ENCODE data around the gene POC1A.
"Not testable (repeated sequence)": the region's sequence is repeated elsewhere in the genome, so short reads cannot be mapped to it uniquely, and the experiment has no call there.

The POC1A gene

DNA sequence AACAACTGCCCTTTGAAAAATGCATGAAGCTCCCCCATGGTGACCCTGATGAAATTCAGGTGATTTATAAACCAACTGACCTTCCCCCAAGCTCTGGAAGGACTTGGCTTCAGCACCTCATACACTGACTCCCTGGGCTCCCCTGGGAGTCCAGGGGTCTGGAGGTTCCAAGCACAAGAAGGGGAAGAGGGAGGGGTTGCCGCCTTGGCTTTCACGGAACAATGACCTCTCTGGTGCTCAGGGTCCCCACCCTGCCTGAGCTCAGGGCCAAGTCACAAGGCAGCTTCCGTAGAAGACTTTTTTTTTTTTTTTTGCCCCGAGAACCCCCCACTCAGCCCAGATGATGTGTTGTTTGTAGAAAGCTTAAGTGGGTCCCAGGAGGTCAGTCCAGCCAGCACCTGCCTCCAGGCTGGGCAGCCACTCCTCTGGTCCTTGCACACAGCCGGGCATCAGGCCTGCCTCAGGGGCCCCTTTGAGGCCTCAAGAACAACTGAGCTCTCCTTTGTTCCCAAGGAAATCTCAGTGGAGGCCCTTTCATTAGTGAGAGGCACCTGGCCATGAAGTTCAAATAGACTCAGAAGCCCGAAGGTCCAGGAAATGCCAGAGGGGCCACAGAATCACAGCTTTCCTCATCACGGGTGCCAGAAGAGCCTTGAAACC is 29.7 kb upstream of the POC1A start:
- no peak for DNase-seq (ENCODE audit: low spot score)

DNA sequence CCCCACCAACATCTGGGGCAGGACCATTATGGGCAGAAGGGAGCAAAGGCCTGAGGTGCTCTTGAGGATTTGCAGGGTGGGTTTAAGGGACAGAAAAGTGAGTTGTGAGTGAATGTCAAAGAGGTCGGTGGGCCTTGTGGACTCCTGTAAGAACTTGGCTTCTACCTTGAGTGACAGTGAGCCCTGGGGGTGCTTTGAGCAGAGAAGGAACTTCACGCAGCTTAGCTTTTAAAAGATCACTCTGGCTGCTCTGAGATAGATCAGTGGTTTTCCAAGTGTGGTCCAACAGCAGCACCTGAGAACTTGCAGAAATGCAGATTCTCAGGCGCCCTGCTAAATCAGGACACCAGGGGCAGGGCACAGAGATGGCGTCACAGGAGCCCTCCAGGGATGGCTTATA is 28.5 kb upstream of the POC1A start:
- DNase-seq (ENCODE audit: low spot score) = no peak

DNA sequence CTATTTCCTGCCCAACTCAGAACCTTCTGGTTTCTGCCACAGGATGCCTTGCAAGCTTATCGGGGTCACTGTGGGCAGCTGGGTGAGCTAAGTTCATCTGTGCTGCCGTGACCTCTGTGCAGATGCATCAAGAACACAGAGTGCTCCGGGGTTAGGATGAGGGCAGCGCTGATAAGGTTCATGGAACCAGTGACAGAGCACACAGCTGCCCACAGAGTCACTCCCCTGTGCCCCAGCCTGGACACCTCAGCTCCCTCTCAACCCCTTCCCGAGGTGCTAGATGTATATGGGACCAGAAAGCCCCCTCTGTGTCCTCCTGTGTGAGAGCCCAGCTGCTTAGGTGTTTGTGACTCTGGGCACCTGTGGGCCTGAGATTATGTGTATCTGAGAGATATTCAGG is 28.0 kb upstream of the POC1A start:
- DNase-seq (ENCODE audit: low spot score) = no peak

DNA sequence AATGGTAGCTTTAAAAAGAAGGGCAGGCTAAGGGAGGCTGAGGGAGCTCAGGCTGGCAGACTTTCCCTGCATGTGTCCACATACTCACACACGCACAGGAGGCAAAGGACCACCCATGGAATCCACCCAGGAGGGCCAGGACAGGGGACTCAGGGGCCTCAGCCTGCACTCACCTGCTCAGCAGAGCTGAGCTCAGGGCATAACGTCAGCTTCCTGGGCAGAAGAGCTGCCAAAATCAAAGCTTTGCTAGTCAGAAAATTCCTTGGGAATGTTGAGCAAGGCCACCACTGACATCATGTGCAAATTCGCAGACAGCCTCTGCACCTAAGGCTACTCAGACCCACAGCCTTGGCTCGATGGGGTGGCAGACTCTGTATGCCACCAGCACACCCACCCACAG is 27.3 kb upstream of the POC1A start:
- no peak for DNase-seq (ENCODE audit: low spot score)

DNA sequence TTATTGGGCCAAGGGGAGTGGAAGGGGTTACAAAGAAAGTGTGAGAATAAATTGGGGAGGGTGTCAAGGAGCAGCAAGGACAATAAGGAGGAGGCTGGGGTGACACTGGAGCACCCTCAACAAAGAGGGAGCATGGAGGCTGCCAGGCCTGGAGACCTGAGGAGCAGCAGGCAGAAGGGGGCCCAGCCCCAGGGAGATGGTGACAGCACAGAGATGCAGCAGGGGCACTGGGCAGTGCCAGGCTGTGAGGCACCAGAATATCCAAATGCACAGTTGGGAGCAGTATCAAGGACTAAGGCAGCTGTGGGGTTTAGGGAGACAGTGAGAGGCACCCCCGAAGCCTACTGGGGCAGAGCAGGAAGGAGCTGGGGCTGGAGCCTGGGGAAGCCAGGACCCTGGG is 24.3 kb upstream of the POC1A start:
- DNase-seq (ENCODE audit: low spot score) = no peak

DNA sequence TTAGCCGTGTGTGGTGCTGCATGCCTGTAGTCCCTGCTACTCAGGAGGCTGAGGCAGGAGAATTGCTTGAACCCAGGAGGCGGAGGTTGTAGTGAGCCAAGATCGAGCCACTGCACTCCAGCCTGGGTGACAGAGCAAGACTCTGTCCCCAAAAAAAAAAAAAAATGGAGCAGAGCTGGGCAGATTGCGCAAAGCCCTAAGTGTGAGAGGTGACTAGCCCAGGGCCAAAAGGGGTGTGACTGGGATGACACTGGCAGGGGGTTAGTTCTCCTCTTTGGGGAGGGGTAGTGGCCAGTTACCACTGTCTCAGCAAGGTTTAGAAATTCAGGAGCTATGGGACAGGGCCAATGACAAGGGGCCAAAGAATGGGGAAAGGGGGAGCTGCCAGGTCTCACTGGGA is 23.9 kb upstream of the POC1A start:
- not testable (repeated sequence) for DNase-seq (ENCODE audit: low spot score)

DNA sequence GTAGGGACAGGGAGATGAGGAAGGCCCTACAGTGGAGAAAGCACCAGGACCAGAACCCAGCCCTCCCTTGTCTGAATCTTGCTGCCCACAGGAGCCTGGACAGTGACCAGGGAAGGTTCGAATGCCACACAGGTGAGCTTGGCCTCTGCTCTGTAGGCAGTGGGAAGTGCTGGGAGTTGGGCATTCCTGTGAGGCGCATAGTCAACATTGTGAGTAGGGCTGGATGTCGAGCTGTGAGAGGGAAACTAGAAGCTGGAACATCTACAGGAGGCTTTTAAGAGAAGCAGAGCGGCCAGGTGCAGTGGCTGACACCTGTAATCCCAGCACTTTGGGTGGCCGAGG is 23.4 kb upstream of the POC1A start:
- no peak for DNase-seq (ENCODE audit: low spot score)

DNA sequence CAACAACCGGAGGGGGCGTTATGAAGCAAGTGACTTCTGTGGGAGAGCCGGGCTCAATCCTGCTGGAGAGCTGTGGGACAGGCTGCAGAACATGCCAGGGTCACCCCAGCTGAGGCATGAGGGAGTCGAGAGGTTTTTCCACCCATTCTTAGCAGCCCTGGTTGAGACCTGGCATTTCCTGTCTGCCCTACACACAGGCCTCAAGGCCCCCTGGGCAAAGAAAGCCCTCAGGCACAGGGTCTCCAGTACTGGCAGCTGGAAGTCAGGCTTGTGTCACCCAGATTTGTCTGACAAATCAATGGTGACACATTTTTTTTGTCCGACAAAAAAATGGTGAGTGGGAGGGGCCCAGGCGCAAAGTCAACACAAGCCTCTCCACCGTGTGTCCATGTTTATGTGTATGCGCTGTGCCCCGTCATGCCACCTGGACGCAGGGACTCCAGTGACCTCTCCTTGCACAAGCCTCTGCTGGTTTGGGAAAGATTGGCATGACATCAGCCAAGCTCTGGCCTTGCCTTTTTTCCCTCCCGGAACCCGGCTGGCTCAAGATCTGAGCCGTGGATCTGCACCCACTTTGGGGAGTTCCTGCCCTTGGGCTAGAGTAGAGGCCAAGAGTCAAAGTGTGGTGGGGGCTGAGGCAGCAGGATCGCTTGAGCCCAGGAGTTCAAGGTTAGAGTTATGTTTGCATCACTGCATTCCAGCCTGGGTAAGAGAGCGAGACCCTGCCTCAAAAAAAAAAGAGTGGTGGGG is 22.9 kb upstream of the POC1A start:
- no peak for DNase-seq (ENCODE audit: low spot score)

DNA sequence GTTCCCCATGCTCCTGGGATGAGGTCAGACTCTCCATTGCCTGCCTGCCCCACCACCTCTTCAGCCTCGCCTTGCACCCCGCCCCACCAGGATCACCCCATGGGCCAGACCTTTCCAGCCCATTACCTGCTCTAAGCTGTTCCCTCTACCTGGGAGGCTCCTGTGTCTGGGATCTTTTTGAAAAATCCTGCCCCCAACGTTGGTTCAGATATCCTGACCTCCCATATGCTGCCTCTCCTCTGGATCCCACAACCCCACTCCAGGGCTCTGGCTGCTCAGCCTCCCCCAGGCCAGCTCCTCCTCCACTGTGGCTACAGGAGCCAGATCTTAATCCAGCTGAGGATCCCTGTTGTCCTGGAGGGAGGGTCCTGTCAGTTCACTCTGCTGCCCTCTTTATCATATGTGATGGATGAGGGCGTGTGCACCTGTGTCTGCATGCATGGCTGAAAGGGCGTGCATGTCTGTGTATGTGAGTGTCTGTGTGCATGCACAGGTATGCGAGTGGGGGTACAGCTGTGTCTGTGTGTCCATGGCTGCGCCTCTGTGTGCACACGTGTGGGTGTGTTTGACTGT is 22.0 kb upstream of the POC1A start:
- no peak for DNase-seq (ENCODE audit: low spot score)

DNA sequence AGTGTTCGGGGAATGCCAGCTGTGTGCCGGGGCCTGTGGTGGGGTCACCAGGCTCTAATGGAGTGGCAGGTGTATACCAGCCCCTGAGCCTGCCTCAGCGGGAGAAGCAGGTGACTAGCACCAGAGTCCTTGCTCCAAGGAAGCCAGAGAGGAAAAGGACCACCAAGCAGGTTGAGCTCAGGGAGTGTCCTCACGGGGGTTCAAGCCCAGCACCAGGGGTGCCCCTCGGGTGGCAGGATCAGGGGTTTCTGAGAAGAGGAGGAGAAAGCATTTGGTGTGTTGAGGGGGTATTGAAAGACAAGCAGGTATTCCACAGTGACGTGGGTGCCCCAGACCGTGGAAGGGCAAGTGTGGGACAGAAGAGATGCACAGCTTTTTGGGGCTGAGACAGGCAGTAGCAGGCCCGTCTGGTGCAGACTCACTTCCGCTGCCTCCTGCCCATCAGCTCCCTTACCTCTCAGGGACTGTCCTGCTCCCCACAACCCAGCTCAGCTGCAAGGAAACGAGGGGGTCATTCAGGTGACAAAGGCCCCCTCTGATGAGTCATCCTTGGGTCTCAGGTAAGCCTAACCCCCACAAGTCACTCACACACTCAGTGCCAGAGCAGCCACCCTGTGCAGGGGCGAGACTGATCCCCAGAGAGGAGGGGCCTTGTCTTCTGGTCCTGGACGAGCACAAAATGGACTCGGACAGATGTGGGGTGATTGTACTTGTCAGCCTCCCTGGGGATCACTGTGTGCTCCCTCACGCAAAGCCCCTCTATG is 21.4 kb upstream of the POC1A start:
- no peak for DNase-seq (ENCODE audit: low spot score)

DNA sequence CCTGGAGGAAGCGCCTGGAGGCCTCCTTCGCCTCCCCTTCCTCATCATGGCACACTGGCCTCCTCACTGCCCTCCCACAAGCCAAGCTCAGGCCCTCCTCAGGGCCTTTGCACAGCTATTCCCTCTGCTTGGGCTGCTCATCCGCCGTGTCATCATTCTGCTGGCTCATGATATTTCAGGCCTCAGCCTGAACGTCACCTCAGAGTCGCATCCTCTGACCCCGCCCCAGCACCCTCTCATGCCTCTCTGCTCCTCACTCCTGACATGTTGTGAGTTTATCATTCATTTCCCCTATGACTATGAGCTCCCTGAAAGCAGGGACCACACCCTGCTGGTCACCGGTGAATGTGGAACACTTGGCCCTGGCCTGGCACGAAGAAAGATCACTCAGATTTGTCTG is 20.7 kb upstream of the POC1A start:
- no peak for DNase-seq (ENCODE audit: low spot score)

DNA sequence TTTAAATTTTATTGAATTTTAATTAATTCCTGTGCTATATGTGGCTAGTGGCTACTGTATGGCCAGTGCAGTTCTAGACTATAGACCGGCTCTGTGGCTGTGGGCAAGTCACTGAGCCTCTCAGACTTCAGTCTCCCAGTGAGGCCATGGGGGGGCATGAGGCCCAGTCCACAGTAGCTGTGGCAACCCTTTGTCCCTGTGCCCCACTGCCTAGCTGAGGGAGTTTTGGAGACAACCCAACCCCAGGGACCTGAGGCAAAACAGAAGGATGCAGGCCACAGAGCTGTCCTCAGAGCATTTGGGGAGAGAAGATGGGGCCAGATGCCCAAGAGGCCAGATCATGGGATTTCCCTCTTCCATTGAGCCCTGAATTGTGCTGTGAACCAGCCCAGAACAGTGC is 18.9 kb upstream of the POC1A start:
- DNase-seq (ENCODE audit: low spot score) = no peak

DNA sequence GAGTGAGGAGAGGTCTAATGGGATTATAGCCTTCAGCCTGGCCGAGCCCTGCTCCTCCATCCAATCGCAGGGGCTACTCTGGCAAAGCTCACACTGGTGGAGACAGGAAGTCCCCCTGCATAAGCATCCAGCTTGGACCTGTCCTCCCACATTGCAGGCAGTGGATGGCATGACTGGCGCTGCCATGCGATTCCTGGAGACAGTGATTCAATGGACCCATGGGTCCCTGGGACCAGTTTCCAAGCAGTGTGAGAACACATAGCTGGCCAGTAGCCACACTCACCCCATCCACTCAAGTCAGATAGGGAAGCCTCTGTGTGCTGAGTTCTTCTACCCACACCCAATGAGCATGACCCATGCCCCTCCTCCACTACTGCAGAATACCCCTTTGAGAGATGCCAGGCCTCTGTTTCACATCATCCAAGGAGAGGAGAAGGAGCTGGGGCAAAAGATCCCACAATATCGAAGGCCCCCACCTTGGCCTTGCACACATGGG is 18.1 kb upstream of the POC1A start:
- DNase-seq (ENCODE audit: low spot score) = peak; percentile 35

DNA sequence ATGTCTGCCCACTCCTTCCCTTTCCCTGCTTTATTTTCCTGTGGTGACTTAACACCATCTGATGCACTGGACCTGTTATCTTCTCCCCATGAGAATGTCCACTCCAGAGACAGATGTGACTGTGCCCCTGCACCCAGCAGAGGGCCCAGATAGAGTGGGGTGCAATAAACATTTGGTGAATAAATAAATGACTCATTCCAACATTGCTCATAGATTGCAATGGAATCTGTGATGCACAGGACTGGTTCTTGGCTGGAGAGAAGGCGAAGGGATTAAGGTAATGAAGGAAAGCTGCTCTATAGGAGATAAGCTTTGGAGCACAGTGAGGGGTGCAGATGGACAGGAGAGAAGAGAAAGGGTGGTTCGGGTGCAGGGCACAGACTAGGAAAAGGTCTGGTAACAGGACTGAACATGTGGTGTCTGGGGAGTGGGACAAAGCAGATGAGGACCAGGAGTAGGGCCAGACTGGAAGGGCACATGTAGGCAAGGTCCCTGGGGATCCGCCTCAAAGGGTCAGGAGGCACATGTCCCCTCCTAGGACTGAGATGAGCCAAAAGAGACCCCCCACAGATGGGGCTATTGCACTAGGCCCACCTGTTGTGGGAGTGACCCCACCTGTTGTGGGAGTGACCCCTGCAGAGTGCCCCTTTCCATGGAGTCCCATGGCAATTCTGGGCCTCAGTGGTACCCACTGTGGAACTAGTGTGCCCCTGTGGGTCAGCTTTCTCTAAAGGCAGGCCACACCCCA is 17.5 kb upstream of the POC1A start:
- no peak for DNase-seq (ENCODE audit: low spot score)

DNA sequence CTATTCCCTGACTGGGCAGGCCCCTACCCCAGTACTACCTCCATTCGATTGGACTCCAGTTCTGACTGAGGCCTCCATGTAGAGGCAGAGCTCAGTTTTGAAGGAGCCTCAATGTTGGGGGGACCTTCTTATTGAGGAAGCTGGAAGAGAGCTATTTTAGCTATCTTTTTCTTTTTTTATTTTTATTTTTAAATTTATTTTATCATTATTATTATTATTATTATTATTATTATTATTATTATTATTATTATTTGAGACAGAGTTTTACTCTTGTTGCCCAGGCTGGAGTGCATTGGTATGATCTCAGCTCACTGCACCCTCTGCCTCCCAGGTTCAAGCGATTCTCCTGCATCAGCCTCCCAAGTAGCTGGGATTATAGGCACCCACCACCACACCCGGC is 16.0 kb upstream of the POC1A start:
- DNase-seq (ENCODE audit: low spot score) = not testable (repeated sequence)

DNA sequence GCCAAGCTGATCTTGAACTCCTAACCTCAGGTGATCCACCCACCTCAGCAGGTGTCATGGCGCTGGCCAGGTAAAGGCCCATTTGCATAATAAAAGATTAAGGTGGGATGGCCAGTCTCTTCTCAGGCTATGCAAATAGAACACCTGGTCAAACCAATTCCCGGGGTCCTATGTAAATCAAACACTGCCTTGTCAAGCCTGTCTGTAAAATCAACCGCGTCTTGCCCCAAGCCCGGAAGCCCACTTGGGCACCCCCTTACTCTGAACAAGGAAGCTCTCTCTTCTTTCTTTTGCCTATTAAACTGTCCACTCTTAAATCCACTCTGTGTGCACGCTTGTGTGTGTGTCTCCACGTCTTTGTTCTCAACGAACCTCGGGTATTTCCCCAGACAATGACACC is 13.0 kb upstream of the POC1A start:
- no peak for DNase-seq (ENCODE audit: low spot score)

DNA sequence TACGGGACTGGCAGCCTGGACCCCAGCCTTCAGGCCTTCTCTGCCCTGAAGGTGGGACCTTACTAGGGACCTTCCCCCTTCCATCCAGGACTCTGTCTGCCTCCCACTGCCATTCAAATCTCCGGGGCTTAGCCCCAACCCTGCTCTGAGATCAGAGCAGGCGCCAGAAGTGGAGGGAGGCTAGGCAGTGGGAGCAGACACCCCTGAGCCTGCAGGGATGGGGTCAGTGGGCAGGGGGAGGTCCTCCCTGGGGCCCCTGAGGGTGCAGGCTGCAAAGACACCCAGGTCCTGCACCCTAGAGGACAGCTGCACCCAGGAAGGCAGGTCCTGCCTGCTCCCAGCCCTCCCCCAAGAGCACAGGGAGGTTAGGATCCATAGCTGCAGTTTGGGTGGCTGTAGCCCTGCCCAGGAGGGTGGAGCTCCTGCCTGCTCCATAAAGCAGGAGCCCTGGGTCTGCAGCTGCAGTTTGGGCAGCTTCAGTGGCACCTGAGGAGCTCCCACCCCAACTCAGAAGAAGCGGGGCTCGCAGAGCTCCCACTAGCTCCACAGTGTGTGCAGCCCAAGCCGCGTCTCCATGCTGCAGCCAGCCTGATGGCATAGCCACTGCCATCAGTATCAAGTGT is 8.1 kb upstream of the POC1A start:
- no peak for DNase-seq (ENCODE audit: low spot score)

DNA sequence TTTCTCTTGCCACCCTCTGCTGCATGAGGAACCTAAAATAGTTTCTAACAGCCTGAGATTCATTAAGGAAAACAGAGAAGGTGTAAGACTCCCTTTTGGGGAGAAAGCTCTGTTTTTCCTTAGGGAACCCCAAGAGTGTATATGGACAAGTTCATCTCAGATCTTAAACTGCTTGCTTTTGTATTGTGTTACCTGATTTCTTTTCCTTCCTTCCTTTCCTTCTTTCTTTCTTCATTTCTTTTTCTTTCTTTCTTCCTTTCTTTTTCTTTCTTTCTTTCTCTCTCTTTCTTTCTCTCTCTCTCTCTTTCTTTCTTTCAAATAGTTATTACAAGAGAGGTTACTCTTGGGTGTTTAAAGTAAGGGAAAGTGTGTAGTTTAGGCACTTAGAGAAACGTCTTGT is 5.3 kb upstream of the POC1A start:
- no peak for DNase-seq (ENCODE audit: low spot score)

DNA sequence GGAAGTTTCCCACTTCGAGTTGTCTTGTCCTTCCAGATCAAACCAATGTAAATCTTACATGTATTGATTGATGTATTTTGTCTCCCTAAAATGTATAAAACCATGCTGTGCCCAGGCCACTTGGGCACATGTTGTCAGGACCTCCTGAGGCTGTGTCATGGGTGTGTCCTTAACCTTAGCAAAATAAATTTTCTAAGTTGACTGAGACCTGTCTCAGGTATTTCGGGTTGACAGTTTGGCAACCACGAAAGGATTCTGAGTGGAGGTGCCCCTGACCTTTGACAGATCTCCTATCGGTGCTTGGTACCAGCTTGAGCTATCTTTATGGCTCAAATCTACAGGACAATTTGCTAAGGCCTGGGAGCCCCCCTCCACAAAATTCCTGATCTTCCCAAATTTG is 1.7 kb upstream of the POC1A start:
- DNase-seq (ENCODE audit: low spot score) = no peak

DNA sequence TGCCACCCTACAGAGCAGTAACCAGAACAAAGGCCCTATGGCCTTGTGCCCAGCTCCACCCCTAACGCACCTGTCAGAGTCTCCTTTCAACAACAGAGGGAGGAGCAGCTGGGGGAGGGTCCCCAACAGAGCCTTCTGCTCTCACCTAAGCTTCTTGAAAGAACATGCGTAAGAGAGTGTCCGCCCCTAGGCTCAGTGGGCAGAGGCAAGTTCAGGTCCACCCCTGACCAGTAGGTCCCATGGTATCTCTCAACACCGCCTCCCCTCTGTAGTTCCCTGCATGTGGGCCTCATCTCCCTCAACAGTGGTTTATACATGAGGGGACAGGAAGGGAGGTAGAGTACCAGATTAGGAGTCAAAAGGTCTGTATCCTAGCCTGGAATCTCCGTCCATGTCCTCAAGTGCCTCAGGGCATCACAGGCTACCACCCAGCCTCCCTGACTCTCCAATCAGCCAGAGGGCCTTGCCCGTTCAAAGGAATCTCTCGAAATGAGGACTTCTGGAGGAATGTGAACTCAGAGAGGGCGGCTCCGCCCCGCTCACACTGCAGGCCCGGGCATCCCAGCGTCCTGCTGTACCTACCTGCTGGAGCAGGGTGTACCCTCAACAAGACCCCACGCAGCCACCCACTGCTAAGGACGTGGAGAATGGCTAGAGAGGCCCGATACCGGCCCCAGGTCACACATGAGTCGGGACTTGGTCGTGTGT is 680 bp downstream of the POC1A start:
- DNase-seq (ENCODE audit: low spot score) = no peak

DNA sequence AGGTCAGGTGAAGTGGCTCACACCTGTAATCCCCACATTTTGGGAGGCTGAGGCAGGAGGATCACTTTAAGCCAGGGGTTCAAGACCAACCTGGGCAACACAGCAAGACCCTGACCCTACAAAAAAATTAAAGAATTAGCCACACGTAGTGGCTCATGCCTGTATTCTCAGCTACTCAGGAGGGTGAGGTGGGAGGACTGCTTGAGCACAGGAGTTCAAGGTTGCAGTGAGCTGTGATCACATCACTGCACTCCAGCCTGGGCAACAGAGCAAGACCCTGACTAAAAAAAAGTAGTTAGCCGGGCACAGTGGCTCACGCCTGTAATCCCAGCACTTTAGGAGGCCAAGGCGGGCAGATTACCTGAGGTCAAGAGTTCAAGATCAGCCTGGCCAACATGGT is 2.2 kb downstream of the POC1A start:
- not testable (repeated sequence) for DNase-seq (ENCODE audit: low spot score)

Measured in Ammon's horn (tissue), 1 donor.